Measurements from ENCODE around the gene ITIH1.

DNA sequence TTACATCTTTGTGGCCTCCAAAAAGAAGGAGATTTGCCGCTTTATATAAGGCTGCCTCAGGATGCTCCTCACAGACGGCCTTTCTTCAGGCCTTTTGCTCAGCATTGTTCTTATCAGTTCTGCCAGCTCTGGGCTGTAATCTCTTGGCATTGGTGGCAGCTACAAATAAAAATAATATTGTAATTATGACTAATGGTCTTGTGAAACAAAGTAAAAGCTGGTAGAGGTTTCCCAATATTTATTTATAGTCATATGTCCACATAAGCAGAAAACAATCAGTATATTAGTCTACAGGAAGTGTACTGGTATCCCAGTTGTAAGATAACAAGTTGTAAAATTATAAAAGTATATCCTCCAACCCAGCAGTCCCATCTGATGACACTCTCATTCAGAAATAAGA lies 13.9 kb upstream of the ITIH1 start:
- TF ChIP-seq EZH2 (IDR thresholded peaks at IDR 0.05; ENCODE audit: insufficient read depth, poor library complexity, severe bottlenecking), result no peak
- TF ChIP-seq EZH2phosphoT487 (IDR thresholded peaks at IDR 0.05; ENCODE audit: insufficient read depth, low read depth), result no peak

Measured in GM23248 (cell line).